Endodermal cell (in vitro differentiated cells): ENCODE data around the gene PTH2. TPM values are rescaled to one million over a fixed set of nuclear protein-coding genes. Genes with fewer than 3 reads are reported as not detected.

Experiments used
- DNase-seq: peaks from one replicate; pipeline ENCODE4 v3.0.0-alpha.2; 2017
- H3K27ac ChIP-seq: 2 replicates; pipeline ENCODE4 v1.5.1; 2013; ENCODE audit warnings: mild to moderate bottlenecking, low read depth, low read length, moderate library complexity
- H3K27me3 ChIP-seq: 2 replicates; pipeline ENCODE4 v1.6.1; 2013; ENCODE audit warnings: mild to moderate bottlenecking, low read length, moderate library complexity; ENCODE audit not compliant: insufficient read depth, control insufficient read depth, poor library complexity, severe bottlenecking
- H3K36me3 ChIP-seq: 2 replicates; pipeline ENCODE4 v1.7.0; 2013; ENCODE audit warnings: mild to moderate bottlenecking, low read length, moderate library complexity; ENCODE audit not compliant: control insufficient read depth, insufficient read depth
- H3K4me1 ChIP-seq: one replicate; pipeline ENCODE4 v1.7.0; 2013; ENCODE audit warnings: low read length; ENCODE audit not compliant: control insufficient read depth, insufficient read depth
- H3K4me3 ChIP-seq: 2 replicates; pipeline ENCODE4 v1.5.1; 2013; ENCODE audit warnings: mild to moderate bottlenecking, low read length, moderate library complexity
- H3K9ac ChIP-seq: 2 replicates; pipeline ENCODE4 v1.6.1; 2013; ENCODE audit warnings: mild to moderate bottlenecking, low read length, moderate library complexity; ENCODE audit not compliant: poor library complexity, severe bottlenecking; ENCODE audit errors: extremely low read depth
- H3K9me3 ChIP-seq: 2 replicates; pipeline ENCODE4 v1.6.1; 2013; ENCODE audit warnings: mild to moderate bottlenecking, low read length, moderate library complexity; ENCODE audit not compliant: control insufficient read depth
- H3K27ac Mint-ChIP-seq: 2 replicates; pipeline ENCODE4 v1.8.0; 2020; ENCODE audit warnings: mixed read lengths
- H3K27me3 Mint-ChIP-seq: 2 replicates; pipeline ENCODE4 v1.8.0; 2021; ENCODE audit warnings: mild to moderate bottlenecking, mixed read lengths; ENCODE audit not compliant: insufficient read depth
- H3K36me3 Mint-ChIP-seq: 2 replicates; pipeline ENCODE4 v1.8.0; 2020; ENCODE audit warnings: low read depth, mixed read lengths
- H3K4me1 Mint-ChIP-seq: 2 replicates; pipeline ENCODE4 v1.8.0; 2020; ENCODE audit warnings: mixed read lengths
- H3K4me3 Mint-ChIP-seq: 2 replicates; pipeline ENCODE4 v1.8.0; 2020; ENCODE audit warnings: mild to moderate bottlenecking, moderate library complexity, mixed read lengths
- H3K9me3 Mint-ChIP-seq: 2 replicates; pipeline ENCODE4 v1.8.0; 2020; ENCODE audit warnings: mild to moderate bottlenecking, mixed read lengths
- CTCF ChIP-seq: fragments of 200-600 bp; sonication (generic); conservative IDR thresholded peaks from 2 replicates; pipeline ENCODE4 v1.5.0; 2021; ENCODE audit warnings: antibody characterized with exemption, mild to moderate bottlenecking
- WGBS, 2 experiments: methylation state at CpG; one replicate each; pipeline versions ENCODE4 v1.1.5 to v1.1.7; 2013; ENCODE audit warnings: missing lambda C conversion rate in 2 of 2, mixed read lengths in 1 of 2; ENCODE audit not compliant: insufficient coverage in 1 of 2, insufficient read length in 1 of 2; 5-methylcytosine and 5-hydroxymethylcytosine counted together
- total RNA-seq, 2 donors: library from RNA; stranded (reverse); fragmentation: NEBNext Ultra II Directional in 1 of 2; extraction: Animal tissue kit (Norgen Biotek cat#: 25700) in 1 of 2; gene quantifications; 2 replicates in 1 of 2; 3 replicates in 1 of 2; pipeline ENCODE4 v1.2.1, GENCODE V29; 2021

The PTH2 gene
- total RNA-seq, 2 donors from 2014 or later = not detected

DNA sequence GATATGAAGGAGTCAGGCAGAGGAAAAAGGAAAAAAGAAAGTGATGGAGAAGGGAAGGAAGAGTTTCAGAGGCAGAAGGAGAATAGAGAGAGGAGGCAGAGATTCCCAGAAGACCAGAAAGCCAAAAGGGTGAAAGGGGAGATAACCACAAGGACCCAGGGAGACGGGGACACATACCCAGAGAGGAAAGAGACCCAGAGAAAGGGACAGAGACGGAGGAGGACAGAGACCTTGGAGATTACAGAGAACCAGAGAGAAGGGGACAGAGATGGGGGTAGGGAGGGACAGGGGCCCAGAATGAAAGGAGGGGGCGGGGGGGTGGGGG lies 1.4 kb downstream of the PTH2 start:
- H3K4me3 ChIP-seq = no peak overlapping the region
- H3K36me3 ChIP-seq = no peaks in the 10 kb centered on the region
- no peaks in the 10 kb centered on the region for H3K9me3 ChIP-seq
- H3K9me3 Mint-ChIP-seq = no peaks in the 10 kb centered on the region
- no peak for DNase-seq
- peaks cover 91% of the 10 kb centered on the region for H3K27me3 Mint-ChIP-seq
- no peak overlapping the region for H3K4me3 Mint-ChIP-seq
- no peak overlapping the region for H3K27ac Mint-ChIP-seq
- 0 to 24% methylated on average over 1 to 3 of the region's 3 CpGs for WGBS, 2 experiments
- peaks cover 16% of the 10 kb centered on the region for H3K4me1 Mint-ChIP-seq
- H3K27me3 ChIP-seq = peaks cover 89% of the 10 kb centered on the region
- H3K27ac ChIP-seq = no peak overlapping the region
- H3K4me1 ChIP-seq = no peaks in the 10 kb centered on the region
- TF ChIP-seq CTCF = no peak
- no peak overlapping the region for H3K9ac ChIP-seq
- no peaks in the 10 kb centered on the region for H3K36me3 Mint-ChIP-seq

- no peak overlapping the region for H3K27ac Mint-ChIP-seq
- no peak overlapping the region for H3K9ac ChIP-seq
- 15 to 20% methylated on average over 37 to 48 of the region's 48 CpGs for WGBS, 2 experiments
- no peak for TF ChIP-seq CTCF
- no peaks in the 10 kb centered on the region for H3K36me3 Mint-ChIP-seq
- DNase-seq = peak; percentile 99
- H3K36me3 ChIP-seq = no peaks in the 10 kb centered on the region
- H3K4me1 ChIP-seq = no peaks in the 10 kb centered on the region
- H3K9me3 ChIP-seq = no peaks in the 10 kb centered on the region
- peak overlapping the region; percentile 29 for H3K4me3 Mint-ChIP-seq
- peak overlapping the region; percentile 68 for H3K4me3 ChIP-seq
- peaks cover 14% of the 10 kb centered on the region for H3K4me1 Mint-ChIP-seq
- H3K9me3 Mint-ChIP-seq = no peaks in the 10 kb centered on the region
- H3K27me3 Mint-ChIP-seq = peaks cover 85% of the 10 kb centered on the region
- H3K27me3 ChIP-seq = peaks cover 84% of the 10 kb centered on the region
- H3K27ac ChIP-seq = no peak overlapping the region
Measured at GRCh38 chr19:49421039-49421877, 2.0 kb downstream of the PTH2 start.

DNA sequence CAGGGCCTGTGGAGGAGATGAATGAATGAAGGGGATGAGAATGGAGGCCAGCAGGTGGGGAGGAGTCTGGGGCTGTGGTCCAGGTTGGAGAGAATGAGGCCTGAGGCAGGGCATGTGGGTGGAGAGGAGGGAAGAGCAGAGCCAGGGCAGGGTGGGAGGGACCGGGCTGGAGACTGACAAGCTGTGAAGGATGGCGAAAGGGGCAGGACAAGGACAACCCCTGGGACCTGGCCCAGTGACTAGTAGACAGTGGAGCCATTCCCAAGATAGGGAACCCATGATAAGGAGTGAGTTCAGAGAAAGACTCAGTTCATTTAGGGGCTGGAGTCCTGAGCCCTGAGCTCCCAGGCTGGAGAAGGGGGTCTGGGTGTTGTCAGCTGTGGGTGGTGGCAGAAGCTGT lies 3.0 kb downstream of the PTH2 start:
- Mint-ChIP-seq H3K27ac (no peak overlapping the region), H3K4me1 (peaks cover 7% of the 10 kb centered on the region), H3K9me3 (no peaks in the 10 kb centered on the region), H3K27me3 (peaks cover 75% of the 10 kb centered on the region), H3K4me3 (no peak overlapping the region), H3K36me3 (no peaks in the 10 kb centered on the region)
- Histone ChIP-seq H3K9me3 (no peaks in the 10 kb centered on the region), H3K27ac (no peak overlapping the region), H3K27me3 (peaks cover 73% of the 10 kb centered on the region), H3K4me3 (no peak overlapping the region), H3K36me3 (no peaks in the 10 kb centered on the region), H3K4me1 (no peaks in the 10 kb centered on the region), H3K9ac (no peak overlapping the region)
- DNase-seq = no peak
- WGBS, 2 experiments = 80 to 81% methylated on average over 2 of the region's 2 CpGs
- no peak for TF ChIP-seq CTCF
